Panc1 (cell line): ENCODE data around the gene S1PR5. TPM values are rescaled to one million over a fixed set of nuclear protein-coding genes. Genes with fewer than 3 reads are reported as not detected.

Source experiments
- ATAC-seq: fragments of 200-7000 bp; cut with Tn5 transposase; 2 replicates; pipeline ENCODE4 v1.9.1; 2020; ENCODE audit warnings: mild to moderate bottlenecking, moderate library complexity
- BruUV-seq: library from RNA; stranded (reverse); fragments of 400-500 nt; replicated peaks from 2 replicates; lab custom pipeline; 2021; lab: Mats Ljungman, UMichigan
- CTCF ChIA-PET: fragments of 300-600 bp; sonication (Branson Sonifier 250); formaldehyde crosslinking; loops from one replicate; lab custom pipeline; 2022; ENCODE audit warnings: antibody characterized with exemption; lab: Charles Lee
- POLR2A ChIA-PET: fragments of 300-600 bp; sonication (Branson Sonifier 250); formaldehyde crosslinking; loops from one replicate; lab custom pipeline; 2022; ENCODE audit warnings: antibody characterized with exemption; lab: Charles Lee
- DNase-seq: peaks from one replicate; pipeline ENCODE4 v3.0.0-alpha.2; 2010; ENCODE audit warnings: low read depth, low spot score
- H3K27ac ChIP-seq: 2 replicates; pipeline ENCODE4 v1.5.1; 2011; ENCODE audit warnings: mild to moderate bottlenecking, low read length, inconsistent platforms
- H3K27me3 ChIP-seq: fragments of 200-500 bp; sonication (Bioruptor generic); 2 replicates; pipeline ENCODE4 v1.6.0; 2014; ENCODE audit warnings: low read length, inconsistent platforms; ENCODE audit not compliant: control insufficient read depth, insufficient read depth
- H3K36me3 ChIP-seq: fragments of 200-500 bp; sonication (Bioruptor generic); 2 replicates; pipeline ENCODE4 v1.5.1; 2014; ENCODE audit warnings: inconsistent platforms, mild to moderate bottlenecking, low read length, moderate library complexity; ENCODE audit not compliant: control insufficient read depth, insufficient read depth
- H3K4me1 ChIP-seq: 2 replicates; pipeline ENCODE4 v1.5.1; 2011; ENCODE audit warnings: inconsistent platforms, mild to moderate bottlenecking, low read length, moderate library complexity; ENCODE audit not compliant: control insufficient read depth, insufficient read depth
- H3K4me3 ChIP-seq, 2 experiments: 2 replicates each; pipeline ENCODE4 v1.5.1; 2011 to 2012; ENCODE audit warnings: low read depth in 2 of 2, low read length in 2 of 2, mild to moderate bottlenecking in 2 of 2, inconsistent platforms in 1 of 2, moderate library complexity in 1 of 2
- H3K9me3 ChIP-seq: fragments of 200-500 bp; sonication (Bioruptor generic); 2 replicates; pipeline ENCODE4 v1.5.1; 2014; ENCODE audit warnings: low read depth, mild to moderate bottlenecking, inconsistent platforms, low read length, moderate library complexity; ENCODE audit not compliant: control insufficient read depth, insufficient read depth
- POLR2AphosphoS5 ChIP-seq: IDR thresholded peaks from 2 replicates; pipeline ENCODE4 v1.6.1; 2012; ENCODE audit warnings: mild to moderate bottlenecking, low read depth, low read length, moderate library complexity
- SIN3A ChIP-seq: IDR thresholded peaks from 2 replicates; pipeline ENCODE4 v1.6.1; 2012; ENCODE audit warnings: low read depth, mild to moderate bottlenecking, low read length, moderate library complexity, borderline replicate concordance; ENCODE audit not compliant: insufficient read depth
- TCF7L2 ChIP-seq: IDR thresholded peaks from 2 replicates; pipeline ENCODE4 v1.6.1; 2011; ENCODE audit warnings: mild to moderate bottlenecking, low read depth, low read length, inconsistent platforms
- in situ Hi-C: cut with HindIII; loops from 2 replicates; pipeline ENCODE4 v1.10.0; 2016; ENCODE audit warnings: low sequenced_read_pairs, low pct_unique_long_range_greater_than_20kb
- intact Hi-C: fragments of 100-400 bp; cut with micrococcal nuclease; formaldehyde crosslinking; loops from one replicate; pipeline ENCODE4 v1.10.0; 2022; ENCODE audit not compliant: unreplicated experiment
- total RNA-seq: library from RNA; stranded (reverse); gene quantifications from one replicate; pipeline ENCODE4 v1.2.1, GENCODE V29; 2021; ENCODE audit not compliant: unreplicated experiment
- TF ChIP-seq, protein P1 (sequence below): fragments of 450-650 bp; IDR thresholded peaks from 2 replicates; pipeline ENCODE4 v1.5.1; 2017; ENCODE audit warnings: mild to moderate bottlenecking
- TF ChIP-seq, protein P2 (sequence below), 2 experiments: IDR thresholded peaks; 2 replicates each; pipeline ENCODE4 v1.6.1; 2011 to 2012; ENCODE audit warnings: low read depth in 2 of 2, control low read depth in 1 of 2, low read length in 1 of 2, mild to moderate bottlenecking in 1 of 2, moderate library complexity in 1 of 2; ENCODE audit not compliant: insufficient read depth in 1 of 2

The S1PR5 gene
- total RNA-seq, 1 experiment from 2014 or later: 3.4 TPM

DNA sequence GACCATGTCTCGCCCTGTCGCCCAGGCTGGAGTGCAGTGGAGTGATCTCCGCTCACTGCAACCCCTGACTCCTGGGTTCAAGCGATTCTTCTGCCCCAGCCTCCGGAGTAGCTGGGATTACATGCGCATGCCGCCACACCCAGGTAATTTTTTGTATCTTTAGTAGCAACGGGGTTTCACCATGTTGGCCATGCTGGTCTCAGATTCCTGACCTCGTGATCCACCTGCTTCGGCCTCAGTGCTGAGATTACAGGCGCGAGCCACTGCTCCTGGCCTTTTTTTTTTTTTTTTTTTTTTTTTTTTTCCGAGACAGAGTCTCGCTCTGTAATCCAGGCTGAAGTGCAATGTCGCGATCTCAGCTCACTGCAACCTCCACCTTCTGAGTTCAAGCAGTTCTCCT is 9.2 kb downstream of the S1PR5 start:
- H3K4me1 ChIP-seq: no peaks in the 10 kb centered on the region; the same call in 1 of the 2 replicates
- CTCF ChIA-PET: no interaction called here
- in situ Hi-C loops (no loop called here), intact Hi-C loops (no loop called here)
- no peak overlapping the region for H3K4me3 ChIP-seq
- ATAC-seq (no peak), DNase-seq (no peak)
- no TSS peak for BruUV-seq
- POLR2A ChIA-PET: no interaction called here
- H3K27me3 ChIP-seq: no peaks in the 10 kb centered on the region
- TF ChIP-seq TCF7L2 (no peak), POLR2AphosphoS5 (no peak), SIN3A (no peak)
- TF ChIP-seq, protein P1, sequence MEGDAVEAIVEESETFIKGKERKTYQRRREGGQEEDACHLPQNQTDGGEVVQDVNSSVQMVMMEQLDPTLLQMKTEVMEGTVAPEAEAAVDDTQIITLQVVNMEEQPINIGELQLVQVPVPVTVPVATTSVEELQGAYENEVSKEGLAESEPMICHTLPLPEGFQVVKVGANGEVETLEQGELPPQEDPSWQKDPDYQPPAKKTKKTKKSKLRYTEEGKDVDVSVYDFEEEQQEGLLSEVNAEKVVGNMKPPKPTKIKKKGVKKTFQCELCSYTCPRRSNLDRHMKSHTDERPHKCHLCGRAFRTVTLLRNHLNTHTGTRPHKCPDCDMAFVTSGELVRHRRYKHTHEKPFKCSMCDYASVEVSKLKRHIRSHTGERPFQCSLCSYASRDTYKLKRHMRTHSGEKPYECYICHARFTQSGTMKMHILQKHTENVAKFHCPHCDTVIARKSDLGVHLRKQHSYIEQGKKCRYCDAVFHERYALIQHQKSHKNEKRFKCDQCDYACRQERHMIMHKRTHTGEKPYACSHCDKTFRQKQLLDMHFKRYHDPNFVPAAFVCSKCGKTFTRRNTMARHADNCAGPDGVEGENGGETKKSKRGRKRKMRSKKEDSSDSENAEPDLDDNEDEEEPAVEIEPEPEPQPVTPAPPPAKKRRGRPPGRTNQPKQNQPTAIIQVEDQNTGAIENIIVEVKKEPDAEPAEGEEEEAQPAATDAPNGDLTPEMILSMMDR: no peak
- TF ChIP-seq, protein P2, sequence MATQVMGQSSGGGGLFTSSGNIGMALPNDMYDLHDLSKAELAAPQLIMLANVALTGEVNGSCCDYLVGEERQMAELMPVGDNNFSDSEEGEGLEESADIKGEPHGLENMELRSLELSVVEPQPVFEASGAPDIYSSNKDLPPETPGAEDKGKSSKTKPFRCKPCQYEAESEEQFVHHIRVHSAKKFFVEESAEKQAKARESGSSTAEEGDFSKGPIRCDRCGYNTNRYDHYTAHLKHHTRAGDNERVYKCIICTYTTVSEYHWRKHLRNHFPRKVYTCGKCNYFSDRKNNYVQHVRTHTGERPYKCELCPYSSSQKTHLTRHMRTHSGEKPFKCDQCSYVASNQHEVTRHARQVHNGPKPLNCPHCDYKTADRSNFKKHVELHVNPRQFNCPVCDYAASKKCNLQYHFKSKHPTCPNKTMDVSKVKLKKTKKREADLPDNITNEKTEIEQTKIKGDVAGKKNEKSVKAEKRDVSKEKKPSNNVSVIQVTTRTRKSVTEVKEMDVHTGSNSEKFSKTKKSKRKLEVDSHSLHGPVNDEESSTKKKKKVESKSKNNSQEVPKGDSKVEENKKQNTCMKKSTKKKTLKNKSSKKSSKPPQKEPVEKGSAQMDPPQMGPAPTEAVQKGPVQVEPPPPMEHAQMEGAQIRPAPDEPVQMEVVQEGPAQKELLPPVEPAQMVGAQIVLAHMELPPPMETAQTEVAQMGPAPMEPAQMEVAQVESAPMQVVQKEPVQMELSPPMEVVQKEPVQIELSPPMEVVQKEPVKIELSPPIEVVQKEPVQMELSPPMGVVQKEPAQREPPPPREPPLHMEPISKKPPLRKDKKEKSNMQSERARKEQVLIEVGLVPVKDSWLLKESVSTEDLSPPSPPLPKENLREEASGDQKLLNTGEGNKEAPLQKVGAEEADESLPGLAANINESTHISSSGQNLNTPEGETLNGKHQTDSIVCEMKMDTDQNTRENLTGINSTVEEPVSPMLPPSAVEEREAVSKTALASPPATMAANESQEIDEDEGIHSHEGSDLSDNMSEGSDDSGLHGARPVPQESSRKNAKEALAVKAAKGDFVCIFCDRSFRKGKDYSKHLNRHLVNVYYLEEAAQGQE (IDR thresholded peaks at IDR 0.05; ENCODE audit: insufficient read depth in 1 of 2, low read depth in 2 of 2, low read length in 1 of 2): no peak
- H3K27ac ChIP-seq: no peak overlapping the region
- H3K9me3 ChIP-seq: no peaks in the 10 kb centered on the region
- H3K36me3 ChIP-seq: no peaks in the 10 kb centered on the region

DNA sequence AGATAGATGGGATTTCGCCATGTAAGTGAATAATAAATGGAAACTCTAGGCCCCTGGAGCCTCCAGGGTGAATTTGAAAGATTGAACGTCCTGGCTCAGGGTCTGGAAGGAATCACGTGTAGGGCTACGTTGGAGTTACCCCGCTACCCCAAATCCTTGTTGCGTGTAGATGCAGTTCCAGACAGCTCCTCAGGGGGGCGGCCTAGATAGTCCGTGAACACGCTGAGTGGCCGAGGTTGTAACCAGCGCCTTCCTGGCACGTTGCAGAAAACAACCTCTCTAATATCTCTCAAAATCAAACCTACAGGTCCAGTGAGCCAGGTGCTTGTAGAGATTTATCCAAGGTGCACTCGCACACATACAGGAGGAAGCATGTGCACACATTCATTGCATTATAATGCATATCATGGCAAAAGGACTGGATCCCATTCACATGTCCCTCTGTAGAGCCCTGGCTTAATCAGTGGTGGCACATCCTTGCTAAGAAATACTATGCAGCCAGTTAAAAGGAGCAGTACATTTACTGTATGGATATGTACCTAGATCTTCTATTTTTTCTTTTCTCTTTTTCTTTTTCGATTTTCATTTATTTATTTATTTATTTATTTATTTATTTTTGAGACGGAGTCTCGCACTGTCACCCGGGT is 11.5 kb downstream of the S1PR5 start:
- no peak overlapping the region for H3K27ac ChIP-seq
- no peaks in the 10 kb centered on the region for H3K9me3 ChIP-seq
- ATAC-seq (0 out of 2 replicates have a peak, but pooled peaks have one; percentile 10), DNase-seq (no peak)
- ChIA-PET CTCF (interaction anchor here (0.6 to 0.7 kb wide), 2 partner anchors 45 to 190 kb away, joined by 3 to 7 read pairs; no protein-coding TSS in a partner anchor), POLR2A (no interaction called here)
- H3K4me1 ChIP-seq: no peaks in the 10 kb centered on the region; the same call in 1 of the 2 replicates
- H3K36me3 ChIP-seq: no peaks in the 10 kb centered on the region; the same call in 1 of the 2 replicates
- BruUV-seq: no TSS peak
- H3K4me3 ChIP-seq: no peak overlapping the region
- TF ChIP-seq SIN3A: no peak
- no peak for TF ChIP-seq POLR2AphosphoS5
- TF ChIP-seq, protein P1: peak; percentile 86
- no peak for TF ChIP-seq TCF7L2
- TF ChIP-seq, protein P2 (IDR thresholded peaks at IDR 0.05; ENCODE audit: insufficient read depth in 1 of 2, low read depth in 2 of 2, low read length in 1 of 2): no peak
- no peaks in the 10 kb centered on the region for H3K27me3 ChIP-seq
- in situ Hi-C loops (no loop called here), intact Hi-C loops (no loop called here)
